ENCODE measurements around the gene MRPS14.
"Not testable (repeated sequence)": the region's sequence is repeated elsewhere in the genome, so short reads cannot be mapped to it uniquely, and the experiment has no call there.

Gene MRPS14

DNA sequence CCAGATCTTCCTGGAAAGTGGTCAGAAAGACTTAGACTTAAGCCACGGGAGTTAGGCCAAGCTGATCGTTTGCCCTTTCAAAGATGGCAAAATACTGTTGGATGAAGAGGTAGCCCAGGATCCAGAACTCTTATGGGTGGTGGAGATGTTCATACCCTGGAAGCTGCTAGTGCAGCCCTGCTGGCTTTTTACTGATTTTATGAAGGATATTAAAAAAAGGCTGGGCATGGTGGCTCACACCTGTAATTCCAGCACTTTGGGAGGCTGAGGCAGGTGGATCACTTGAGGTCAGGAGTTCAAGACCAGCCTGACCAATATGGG lies 657 bp upstream of the MRPS14 start:
- DNase-seq (ENCODE audit: low read depth in 2 of 2), result not testable (repeated sequence)

DNA sequence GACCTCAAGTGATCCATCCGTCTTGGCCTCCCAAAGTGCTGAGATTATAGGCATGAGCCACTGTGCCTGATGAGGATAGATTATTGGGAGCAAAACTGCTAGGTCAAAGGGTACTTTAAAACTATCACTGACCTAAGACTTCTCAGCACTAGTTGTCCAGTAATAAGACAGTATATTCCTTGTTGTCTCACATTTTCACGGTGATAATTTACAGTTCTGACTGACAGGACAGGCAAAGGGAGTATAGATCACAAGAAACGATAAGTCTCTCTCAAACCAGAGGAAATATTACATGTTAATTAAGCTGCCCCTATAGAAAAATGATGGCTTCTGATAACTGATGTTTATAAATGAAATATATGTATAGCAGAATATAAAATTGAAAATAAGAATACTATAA lies 3.7 kb downstream of the MRPS14 start:
- DNase-seq (ENCODE audit: low read depth in 2 of 2), result no peak

- DNase-seq (ENCODE audit: low read depth in 2 of 2), result no peak
Measured at GRCh38 chr1:175015243-175015642, 8.0 kb downstream of the MRPS14 start.

DNA sequence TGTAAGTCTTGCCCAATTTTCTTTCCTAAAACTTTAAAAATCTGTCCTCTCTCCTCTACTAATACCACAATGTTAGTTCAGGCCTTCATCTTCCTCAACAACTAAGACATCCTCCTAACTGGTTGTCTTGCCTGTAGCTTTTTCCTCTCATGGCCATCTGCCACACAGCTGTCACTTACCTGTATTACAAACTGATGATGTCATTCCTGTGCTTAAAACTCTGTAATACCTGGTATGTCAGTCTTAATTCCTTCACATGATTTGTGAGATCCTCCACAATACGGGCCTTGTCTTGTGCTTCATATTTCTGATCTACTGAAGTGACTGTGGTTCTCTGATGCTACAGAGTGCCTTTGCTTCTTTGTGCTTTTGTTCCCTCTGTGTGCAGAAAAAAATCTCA lies 9.8 kb downstream of the MRPS14 start:
- no peak for DNase-seq (ENCODE audit: low read depth in 2 of 2)

GRCh38 chr1:175009532-175009931 lies 13.7 kb downstream of the MRPS14 start:
- no peak for DNase-seq (ENCODE audit: low read depth in 2 of 2)

DNA sequence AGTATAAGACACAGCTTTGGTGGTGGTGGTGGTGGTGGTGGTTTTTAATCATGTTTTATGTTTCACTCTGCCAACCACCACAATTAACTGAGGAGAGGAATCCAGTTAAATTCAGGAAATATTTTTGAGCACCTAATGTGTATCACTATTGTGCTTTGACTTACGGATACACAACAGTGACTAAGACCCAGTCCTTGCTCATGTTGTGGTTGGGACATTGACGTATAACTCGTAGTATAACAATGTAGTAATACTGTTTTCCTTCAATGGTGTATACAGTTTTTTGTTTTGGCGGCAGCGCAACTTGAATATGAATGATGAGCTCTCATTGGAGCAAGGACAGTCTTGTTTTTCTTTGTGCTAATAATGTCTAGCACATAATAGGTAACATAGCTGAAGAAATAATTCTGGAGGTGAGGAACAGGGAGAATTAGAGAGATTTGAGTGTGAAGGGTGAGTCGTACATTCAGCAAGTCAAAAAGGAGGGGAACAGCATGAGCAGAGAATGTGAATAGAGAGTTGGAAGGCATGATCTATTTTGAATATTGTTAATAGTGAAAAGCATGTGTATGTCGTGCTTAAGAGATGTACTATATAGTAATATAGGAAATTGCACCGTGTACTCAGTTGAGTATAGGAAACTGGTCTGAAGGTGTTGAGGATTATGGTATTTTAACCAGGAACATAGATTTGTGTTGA lies 18.0 kb downstream of the MRPS14 start:
- no peak for DNase-seq (ENCODE audit: low read depth in 2 of 2)

GRCh38 chr1:175003521-175003920 lies 19.7 kb downstream of the MRPS14 start:
- DNase-seq (ENCODE audit: low read depth in 2 of 2), result no peak

GRCh38 chr1:175002910-175003517 lies 20.2 kb downstream of the MRPS14 start:
- DNase-seq (ENCODE audit: low read depth in 2 of 2), result no peak

- DNase-seq (ENCODE audit: low read depth in 2 of 2), result no peak
Measured at GRCh38 chr1:175000697-175001187, 22.5 kb downstream of the MRPS14 start.

DNA sequence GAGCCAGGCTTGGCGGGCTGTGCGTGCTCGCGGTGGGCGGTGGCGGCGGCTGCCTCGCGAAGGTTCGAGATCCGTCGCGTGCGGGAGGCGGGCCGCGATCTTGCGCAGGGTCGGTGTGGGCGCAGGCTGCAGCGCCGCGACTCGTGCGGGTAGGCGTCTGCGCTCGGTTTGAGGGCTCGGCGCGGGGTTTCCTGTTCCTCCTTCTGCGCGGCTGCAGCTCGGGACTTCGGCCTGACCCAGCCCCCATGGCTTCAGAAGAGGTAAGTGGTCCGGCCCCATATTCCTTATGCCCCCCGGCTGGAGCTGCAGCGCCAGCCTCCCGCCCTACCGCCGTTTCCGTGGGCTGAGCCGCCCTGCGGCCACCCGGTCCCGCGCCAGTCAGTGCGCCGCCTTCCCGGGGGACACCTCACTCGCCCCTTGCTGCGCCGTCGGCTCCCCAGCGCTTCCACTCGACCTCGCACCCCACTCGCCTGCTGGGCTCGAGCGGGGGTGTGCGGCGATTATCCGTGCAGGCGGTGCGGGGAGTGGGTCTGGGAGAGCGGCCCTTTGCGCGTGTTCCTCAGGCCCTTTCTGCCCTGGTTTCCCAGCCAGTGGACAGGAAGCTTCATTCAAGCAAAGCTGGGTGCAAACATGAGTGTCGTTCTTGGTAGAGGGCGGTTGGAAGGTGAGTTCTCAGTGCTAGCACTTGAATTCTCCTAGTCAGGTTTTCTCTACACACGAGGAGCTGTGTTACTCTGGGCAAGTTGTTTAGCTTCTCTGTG lies 23.1 kb downstream of the MRPS14 start, which contains the start of gene CACYBP:
TSS of gene CACYBP (plus strand) at position 12 of the 761 bp plus-strand sequence. CDS start at position 246, 234 bp downstream.
- DNase-seq (ENCODE audit: low read depth in 2 of 2), result no peak

GRCh38 chr1:174999216-174999935 lies 23.8 kb downstream of the MRPS14 start:
- peak; percentile 94 to 95 for DNase-seq (ENCODE audit: low read depth in 2 of 2)

GRCh38 chr1:174998569-174999215 lies 24.5 kb downstream of the MRPS14 start:
- DNase-seq (ENCODE audit: low read depth in 2 of 2), result peak in 1 of 2 donors; percentile 32

DNA sequence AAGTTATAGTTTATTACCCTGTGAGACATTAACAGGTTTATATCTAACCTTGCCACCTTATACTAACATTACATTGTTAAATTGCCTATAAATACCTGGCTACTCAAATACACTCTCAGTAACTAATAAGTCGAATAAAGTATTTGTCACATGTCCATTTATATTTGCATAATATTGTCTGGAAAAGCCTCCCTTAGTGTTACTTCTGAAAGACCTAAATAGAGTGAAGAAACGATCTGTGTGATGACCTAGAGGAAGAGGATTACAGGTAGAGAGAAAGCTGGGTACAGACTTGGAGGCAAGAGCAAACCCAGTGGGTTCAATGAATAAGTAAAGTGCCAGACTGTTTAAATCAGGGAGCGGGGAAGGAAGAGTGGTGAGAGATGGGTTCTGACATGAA lies 26.2 kb downstream of the MRPS14 start:
- no peak for DNase-seq (ENCODE audit: low read depth in 2 of 2)

- no peak for DNase-seq (ENCODE audit: low read depth in 2 of 2)
Measured at GRCh38 chr1:174996476-174996875, 26.7 kb downstream of the MRPS14 start.

DNA sequence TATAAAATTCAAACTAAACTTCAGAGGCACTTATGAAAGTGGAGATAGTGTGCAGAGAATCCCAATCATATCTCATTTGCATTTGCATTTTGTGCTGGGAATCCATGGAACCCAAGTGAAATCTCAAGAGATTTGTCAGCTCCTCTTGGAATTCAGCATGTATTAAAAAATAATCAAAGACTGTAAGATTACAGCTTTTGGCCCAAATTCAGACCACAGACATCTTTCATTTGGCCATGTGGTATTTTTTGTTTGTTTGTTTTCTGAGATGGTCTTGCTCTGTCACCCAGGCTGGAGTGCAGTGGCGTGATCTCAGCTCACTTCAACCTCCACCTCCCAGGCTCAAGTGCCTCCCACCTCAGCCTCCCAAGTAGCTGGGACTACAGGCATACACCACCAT lies 27.3 kb downstream of the MRPS14 start:
- DNase-seq (ENCODE audit: low read depth in 2 of 2), result no peak

- DNase-seq (ENCODE audit: low read depth in 2 of 2), result no peak
Measured at GRCh38 chr1:174995121-174995520, 28.1 kb downstream of the MRPS14 start.

- no peak for DNase-seq (ENCODE audit: low read depth in 2 of 2)
Measured at GRCh38 chr1:174991473-174991872, 31.8 kb downstream of the MRPS14 start.

DNA sequence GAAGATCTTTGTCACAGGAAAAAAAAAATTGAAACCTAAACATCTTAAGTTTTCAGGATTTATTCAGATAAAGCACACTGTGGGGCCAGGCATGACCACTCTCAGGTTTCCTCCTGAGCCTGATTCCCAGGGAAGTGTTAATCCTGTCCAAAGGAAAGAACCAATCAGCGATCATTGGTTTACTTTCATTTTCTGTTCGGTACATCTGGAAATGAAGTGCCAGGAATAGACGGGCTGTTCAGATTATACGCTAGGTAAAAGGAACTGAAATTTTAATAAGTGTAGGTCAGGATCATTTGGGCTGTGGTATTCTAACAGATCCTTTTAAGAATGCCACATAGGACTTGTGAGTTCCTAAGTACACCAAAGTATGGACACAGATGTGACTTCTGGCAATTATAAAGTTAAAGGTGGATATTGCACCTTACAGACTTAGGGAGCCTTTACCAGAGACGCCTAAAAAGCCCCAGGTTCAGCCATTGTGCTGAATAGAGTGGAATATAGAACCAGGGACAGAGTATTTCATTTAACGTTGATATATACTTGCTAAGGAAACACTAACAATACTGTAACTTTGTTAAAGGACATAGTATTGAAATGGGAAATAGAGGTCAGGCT lies 32.7 kb downstream of the MRPS14 start:
- no peak for DNase-seq (ENCODE audit: low read depth in 2 of 2)

DNA sequence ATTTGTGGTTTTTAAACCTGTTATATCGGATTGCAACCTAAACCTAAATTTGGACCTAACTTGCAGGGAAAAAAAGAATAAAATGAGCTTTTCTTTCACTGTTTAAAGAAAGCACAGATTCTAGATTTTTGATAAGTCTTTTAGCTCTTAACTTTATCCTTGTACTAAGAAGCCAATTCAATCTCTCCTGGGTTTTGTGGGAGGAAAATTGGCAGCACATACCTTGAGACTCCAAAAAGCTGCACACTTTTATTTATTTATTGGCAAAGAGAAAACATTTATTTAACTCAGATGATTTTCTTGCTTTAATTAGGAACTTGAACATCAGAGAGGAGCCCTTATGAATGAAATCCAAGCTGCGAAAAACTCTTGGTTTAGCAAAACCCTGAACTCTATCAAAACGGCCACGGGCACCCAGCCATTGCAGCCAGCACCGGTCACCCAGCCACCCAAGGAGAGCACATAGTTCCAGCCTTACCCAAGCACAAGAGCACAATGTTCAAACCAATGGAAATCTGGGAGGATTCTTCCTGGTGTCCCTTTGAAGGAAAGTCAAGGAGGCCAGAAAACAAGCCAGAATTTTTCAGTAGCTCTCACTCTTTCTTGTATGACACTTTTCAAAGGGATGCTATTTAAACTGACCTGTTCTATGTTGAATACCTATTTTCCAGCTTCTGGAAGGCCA lies 33.5 kb downstream of the MRPS14 start:
- no peak for DNase-seq (ENCODE audit: low read depth in 2 of 2)

- DNase-seq (ENCODE audit: low read depth in 2 of 2), result no peak
Measured at GRCh38 chr1:174988986-174989385, 34.2 kb downstream of the MRPS14 start.

- DNase-seq (ENCODE audit: low read depth in 2 of 2), result no peak
Measured at GRCh38 chr1:174988539-174988938, 34.7 kb downstream of the MRPS14 start.
